SK-N-SH (cell line): Measurements from ENCODE around the gene ARHGAP36. TPM values are rescaled to one million over a fixed set of nuclear protein-coding genes. Genes with fewer than 3 reads are reported as not detected.

Experiments
- CTCF ChIA-PET: fragments of 300-600, 350-600 bp; formaldehyde crosslinking; extraction: SDS; loops from one replicate; lab custom pipeline; 2021; lab: Yijun Ruan, JAX
- POLR2A ChIA-PET: fragments of 350-600 bp; sonication (Branson Sonifier 250); formaldehyde crosslinking; extraction: SDS; loops from one replicate; lab custom pipeline; 2020; ENCODE audit warnings: antibody characterized with exemption, inconsistent platforms; lab: Yijun Ruan, JAX
- DNase-seq: peaks from one replicate; pipeline ENCODE4 v3.0.0; 2012
- H2AFZ ChIP-seq: fragments of 200-600 bp; sonication (generic); 2 replicates; pipeline ENCODE4 v1.8.1; 2016; ENCODE audit warnings: antibody characterized with exemption, mild to moderate bottlenecking, low read depth
- H3F3A ChIP-seq: fragments of 200-600 bp; sonication (generic); replicated peaks from 2 replicates; pipeline ENCODE3; 2016; ENCODE audit warnings: antibody characterized with exemption, mild to moderate bottlenecking; ENCODE audit not compliant: insufficient read depth
- H3K27ac ChIP-seq, 2 experiments: fragments of 200-500 bp in 1 of 2; fragments of 200-600 bp in 1 of 2; sonication (Bioruptor generic) in 1 of 2; sonication (generic), shearing (Covaris generic) in 1 of 2; 2 replicates each; pipeline versions ENCODE4 v1.5.1 to v1.6.1; 2014 to 2016; ENCODE audit warnings: low read depth in 2 of 2, inconsistent platforms in 1 of 2, low read length in 1 of 2, mild to moderate bottlenecking in 1 of 2, mixed read lengths in 1 of 2
- H3K27me3 ChIP-seq: fragments of 200-600 bp; sonication (generic), shearing (Covaris generic); 2 replicates; pipeline ENCODE4 v1.6.1; 2016; ENCODE audit warnings: mixed run types; ENCODE audit not compliant: insufficient read depth
- H3K36me3 ChIP-seq, 2 experiments: fragments of 200-500 bp in 1 of 2; fragments of 200-600 bp in 1 of 2; sonication (Bioruptor generic) in 1 of 2; sonication (generic) in 1 of 2; replicated peaks in 1 of 2; 2 replicates each; pipeline versions ENCODE3 to v1.5.1; 2014 to 2016; ENCODE audit warnings: low read length in 1 of 2, mild to moderate bottlenecking in 1 of 2; ENCODE audit not compliant: insufficient read depth in 2 of 2, control insufficient read depth in 1 of 2
- H3K4me1 ChIP-seq, 2 experiments: fragments of 200-500 bp in 1 of 2; fragments of 200-600 bp in 1 of 2; sonication (Bioruptor generic) in 1 of 2; sonication (generic), shearing (Covaris generic) in 1 of 2; 2 replicates each; pipeline versions ENCODE4 v1.5.1 to v1.6.1; 2014 to 2016; ENCODE audit warnings: low read depth in 1 of 2, low read length in 1 of 2, mixed run types in 1 of 2; ENCODE audit not compliant: insufficient read depth in 2 of 2, control insufficient read depth in 1 of 2
- H3K4me2 ChIP-seq: fragments of 200-600 bp; sonication (generic), shearing (Covaris generic); 2 replicates; pipeline ENCODE4 v1.6.1; 2017; ENCODE audit warnings: mixed run types
- H3K4me3 ChIP-seq, 2 experiments: fragments of 200-500 bp in 1 of 2; fragments of 200-600 bp in 1 of 2; sonication (Bioruptor generic) in 1 of 2; sonication (generic), shearing (Covaris generic) in 1 of 2; 2 replicates each; pipeline versions ENCODE4 v1.5.1 to v1.8.1; 2014 to 2016; ENCODE audit warnings: low read depth in 2 of 2, inconsistent platforms in 1 of 2, low read length in 1 of 2, mild to moderate bottlenecking in 1 of 2, mixed read lengths in 1 of 2, moderate library complexity in 1 of 2
- H3K79me2 ChIP-seq: fragments of 200-600 bp; sonication (generic); 2 replicates; pipeline ENCODE4 v1.8.1; 2017; ENCODE audit warnings: mild to moderate bottlenecking; ENCODE audit not compliant: insufficient read depth
- H3K9ac ChIP-seq: fragments of 200-600 bp; sonication (generic); 2 replicates; pipeline ENCODE4 v1.6.1; 2017; ENCODE audit warnings: mixed run types
- H3K9me2 ChIP-seq: fragments of 200-600 bp; sonication (generic); 2 replicates; pipeline ENCODE4 v1.6.1; 2017; ENCODE audit warnings: mixed run types
- H3K9me3 ChIP-seq: fragments of 200-600 bp; sonication (generic); 2 replicates; pipeline ENCODE4 v1.6.1; 2017; ENCODE audit warnings: mixed run types, mild to moderate bottlenecking, moderate library complexity
- H4K20me1 ChIP-seq: fragments of 200-600 bp; sonication (generic); 2 replicates; pipeline ENCODE4 v1.6.1; 2017; ENCODE audit warnings: mild to moderate bottlenecking, mixed run types; ENCODE audit not compliant: insufficient read depth
- CHD2 ChIP-seq: fragments of 150-350 bp; IDR thresholded peaks from 2 replicates; pipeline ENCODE4 v1.6.1; 2018; ENCODE audit warnings: low read length; ENCODE audit not compliant: partially characterized antibody
- CTCF ChIP-seq: fragments of 200-600 bp; sonication (generic); IDR thresholded peaks from 2 replicates; pipeline ENCODE4 v1.6.1; 2017; ENCODE audit warnings: antibody characterized with exemption, mild to moderate bottlenecking, moderate library complexity
- ELF1 ChIP-seq: IDR thresholded peaks from 2 replicates; pipeline ENCODE4 v1.4.0; 2012
- EP300 ChIP-seq, 2 experiments: IDR thresholded peaks; 2 replicates each; pipeline versions ENCODE4 v1.4.0 to v1.6.1; 2012; ENCODE audit warnings: borderline replicate concordance in 1 of 2, low read depth in 1 of 2, low read length in 1 of 2
- EZH2phosphoT487 ChIP-seq: fragments of 200-600 bp; sonication (generic); IDR thresholded peaks from 2 replicates; pipeline ENCODE4 v1.6.1; 2017; ENCODE audit warnings: low read depth, mixed run types, mild to moderate bottlenecking, antibody characterized with exemption, moderate library complexity, borderline replicate concordance
- FOXJ3 ChIP-seq: sonication (generic); formaldehyde crosslinking; IDR thresholded peaks from 2 replicates; pipeline ENCODE4 v1.5.1; 2020; ENCODE audit warnings: mild to moderate bottlenecking, missing genetic modification reagents
- IRF3 ChIP-seq: fragments of 150-350 bp; IDR thresholded peaks from 2 replicates; pipeline ENCODE4 v1.6.1; 2016; ENCODE audit warnings: mild to moderate bottlenecking, low read depth, low read length
- MXI1 ChIP-seq: IDR thresholded peaks from 2 replicates; pipeline ENCODE4 v1.6.1; 2012; ENCODE audit warnings: mild to moderate bottlenecking, low read depth, low read length, improper control_type of control experiment
- NFIC ChIP-seq: IDR thresholded peaks from 2 replicates; pipeline ENCODE4 v1.4.0; 2012; ENCODE audit warnings: borderline replicate concordance
- POLR2AphosphoS5 ChIP-seq: IDR thresholded peaks from 2 replicates; pipeline ENCODE4 v1.6.1; 2012; ENCODE audit warnings: low read depth, low read length
- RCOR1 ChIP-seq: fragments of 150-350 bp; IDR thresholded peaks from 2 replicates; pipeline ENCODE4 v1.6.1; 2017; ENCODE audit warnings: antibody characterized with exemption, low read length
- REST ChIP-seq: IDR thresholded peaks from 2 replicates; pipeline ENCODE4 v1.6.1; 2012; ENCODE audit warnings: mild to moderate bottlenecking, low read depth, low read length, moderate library complexity
- SMC3 ChIP-seq: IDR thresholded peaks from 2 replicates; pipeline ENCODE4 v1.6.1; 2012; ENCODE audit warnings: low read depth, low read length, improper control_type of control experiment
- TEAD4 ChIP-seq: IDR thresholded peaks from 2 replicates; pipeline ENCODE4 v1.4.0; 2012; ENCODE audit warnings: mild to moderate bottlenecking, borderline replicate concordance; ENCODE audit not compliant: insufficient read depth
- USF1 ChIP-seq: IDR thresholded peaks from 2 replicates; pipeline ENCODE4 v1.4.0; 2012; ENCODE audit warnings: low read depth, borderline replicate concordance
- YY1 ChIP-seq: IDR thresholded peaks from 2 replicates; pipeline ENCODE4 v1.4.0; 2012; ENCODE audit warnings: low read depth, mild to moderate bottlenecking
- whole genome bisulfite sequencing: methylation state at CpG from one replicate; pipeline ENCODE4 v1.1.6; 2017; ENCODE audit warnings: low lambda C conversion rate; 5-methylcytosine and 5-hydroxymethylcytosine counted together
- polyA plus RNA-seq, 3 experiments: library from polyadenylated mRNA; depleted of rRNA; stranded (reverse); fragments of >200 nt; gene quantifications; 2 replicates each; pipeline ENCODE4 v1.2.3, GENCODE V29; 2012

ARHGAP36 gene
- polyA plus RNA-seq, 1 of the 3 experiments (the other 2 are of a cell fraction), result 0.23 TPM

- no peak for TF ChIP-seq CTCF
- TF ChIP-seq, all 33 proteins: peak for 0
Measured at GRCh38 chrX:131053076-131053475, 5.1 kb upstream of the ARHGAP36 start (continued).

- no peak overlapping the region for H3K9ac ChIP-seq
- DNase-seq, result no peak
- H3K4me2 ChIP-seq, result no peak overlapping the region
- no peaks in the 10 kb centered on the region for H3K79me2 ChIP-seq
- H3K27me3 ChIP-seq, result no peaks in the 10 kb centered on the region; the same call in 1 of the 2 replicates
- H3K27ac ChIP-seq, result no peak overlapping the region
- no peaks in the 10 kb centered on the region for H4K20me1 ChIP-seq
- H2AFZ ChIP-seq, result no peak overlapping the region
- TF ChIP-seq EP300 (IDR thresholded peaks at IDR 0.05; ENCODE audit: borderline replicate concordance in 1 of 2, low read depth in 1 of 2, low read length in 1 of 2), result no peak
- TF ChIP-seq YY1, result no peak
- no peak for TF ChIP-seq RCOR1
- no peak for TF ChIP-seq IRF3
- TF ChIP-seq CHD2, result no peak
- TF ChIP-seq TEAD4, result no peak
- no peak for TF ChIP-seq MXI1
- no peak for TF ChIP-seq CTCF
- TF ChIP-seq REST, result no peak
- TF ChIP-seq FOXJ3 (CRISPR knock-in tag), result no peak
- no peak for TF ChIP-seq EZH2phosphoT487
- TF ChIP-seq NFIC, result no peak
- TF ChIP-seq POLR2AphosphoS5, result no peak
- TF ChIP-seq ELF1, result no peak
- TF ChIP-seq SMC3, result no peak
- TF ChIP-seq USF1, result no peak
- H3K9me2 ChIP-seq, result no peaks in the 10 kb centered on the region
- no peaks in the 10 kb centered on the region for H3K9me3 ChIP-seq
- H3F3A ChIP-seq, result no peaks in the 10 kb centered on the region
- CTCF ChIA-PET, result no interaction called here
- WGBS, result 23% methylated on average over 6 of the region's 6 CpGs
- H3K4me3 ChIP-seq, result no peak overlapping the region
- H3K36me3 ChIP-seq, result no peaks in the 10 kb centered on the region
- POLR2A ChIA-PET, result no interaction called here
- H3K4me1 ChIP-seq, result no peaks in the 10 kb centered on the region; a peak in 1 of 4 replicates
Measured at GRCh38 chrX:131054906-131055305, 3.2 kb upstream of the ARHGAP36 start.
